HEK293 (cell line): ENCODE data around the gene ZNF593.

Experiments used
- BCL6B ChIP-seq: fragments of 450-650 bp; formaldehyde crosslinking; IDR thresholded peaks from 2 replicates; pipeline ENCODE4 v1.5.1; 2017; ENCODE audit warnings: missing biosample characterization, missing genetic modification characterization
- ELK4 ChIP-seq: IDR thresholded peaks from 2 replicates; pipeline ENCODE4 v1.6.1; 2011; ENCODE audit warnings: mild to moderate bottlenecking, low read depth, low read length, borderline replicate concordance
- FEZF1 ChIP-seq: fragments of 450-650 bp; formaldehyde crosslinking; IDR thresholded peaks from 2 replicates; pipeline ENCODE4 v1.5.1; 2016; ENCODE audit warnings: missing biosample characterization, missing genetic modification characterization
- KLF17 ChIP-seq: fragments of 450-650 bp; formaldehyde crosslinking; IDR thresholded peaks from 2 replicates; pipeline ENCODE4 v1.5.1; 2016; ENCODE audit warnings: missing biosample characterization, missing genetic modification characterization
- SALL2 ChIP-seq: fragments of 450-650 bp; formaldehyde crosslinking; IDR thresholded peaks from 2 replicates; pipeline ENCODE4 v1.5.0; 2017; ENCODE audit warnings: missing biosample characterization, mild to moderate bottlenecking, missing genetic modification characterization, borderline replicate concordance
- SP3 ChIP-seq: fragments of 450-650 bp; formaldehyde crosslinking; IDR thresholded peaks from 2 replicates; pipeline ENCODE4 v1.5.1; 2016; ENCODE audit warnings: missing biosample characterization, missing genetic modification characterization
- TRIM28 ChIP-seq: IDR thresholded peaks from 2 replicates; pipeline ENCODE4 v1.6.1; 2011; ENCODE audit warnings: low read length, control low read depth, borderline replicate concordance
- TSHZ1 ChIP-seq: fragments of 450-650 bp; formaldehyde crosslinking; IDR thresholded peaks from 2 replicates; pipeline ENCODE4 v1.5.1; 2016; ENCODE audit warnings: missing biosample characterization, missing genetic modification characterization, borderline replicate concordance
- YY1 ChIP-seq: fragments of 450-650 bp; formaldehyde crosslinking; IDR thresholded peaks from 2 replicates; pipeline ENCODE4 v1.5.1; 2018; ENCODE audit warnings: missing biosample characterization, missing genetic modification characterization
- ZBTB6 ChIP-seq: fragments of 450-650 bp; formaldehyde crosslinking; IDR thresholded peaks from 2 replicates; pipeline ENCODE4 v1.5.1; 2017; ENCODE audit warnings: missing biosample characterization, missing genetic modification characterization
- ZFP69B ChIP-seq: fragments of 450-650 bp; formaldehyde crosslinking; IDR thresholded peaks from 2 replicates; pipeline ENCODE4 v1.5.1; 2016; ENCODE audit warnings: missing biosample characterization, missing genetic modification characterization
- ZNF114 ChIP-seq: fragments of 450-650 bp; formaldehyde crosslinking; IDR thresholded peaks from 2 replicates; pipeline ENCODE4 v1.5.0; 2017; ENCODE audit warnings: missing biosample characterization, missing genetic modification characterization
- ZNF19 ChIP-seq: fragments of 450-650 bp; formaldehyde crosslinking; IDR thresholded peaks from 2 replicates; pipeline ENCODE4; 2016; ENCODE audit warnings: missing biosample characterization, missing genetic modification characterization, low read depth
- ZNF274 ChIP-seq, 2 experiments: fragments of 200-500 bp in 1 of 2; fragments of 450-650 bp in 1 of 2; sonication (Bioruptor generic) in 1 of 2; formaldehyde crosslinking in 1 of 2; IDR thresholded peaks; 2 replicates each; pipeline versions ENCODE4 v1.5.1 to v1.6.1; 2014 to 2016; ENCODE audit warnings: borderline replicate concordance in 1 of 2, inconsistent platforms in 1 of 2, low read length in 1 of 2, missing biosample characterization in 1 of 2, missing genetic modification characterization in 1 of 2
- ZNF391 ChIP-seq: fragments of 450-650 bp; formaldehyde crosslinking; IDR thresholded peaks from 2 replicates; pipeline ENCODE4 v1.5.1; 2016; ENCODE audit warnings: low read depth, missing biosample characterization, missing genetic modification characterization, borderline replicate concordance
- ZNF518A ChIP-seq: fragments of 450-650 bp; formaldehyde crosslinking; conservative IDR thresholded peaks from 2 replicates; pipeline ENCODE4 v1.5.1; 2016; ENCODE audit warnings: low read depth, missing biosample characterization, missing genetic modification characterization
- ZNF530 ChIP-seq: fragments of 450-650 bp; formaldehyde crosslinking; IDR thresholded peaks from 2 replicates; pipeline ENCODE4 v1.5.1; 2016; ENCODE audit warnings: low read depth, missing biosample characterization, missing genetic modification characterization
- ZNF549 ChIP-seq: fragments of 450-650 bp; IDR thresholded peaks from 2 replicates; pipeline ENCODE4 v1.5.1; 2018; ENCODE audit warnings: missing biosample characterization, missing genetic modification characterization, mild to moderate bottlenecking, inconsistent platforms, moderate library complexity
- ZNF555 ChIP-seq: fragments of 450-650 bp; formaldehyde crosslinking; conservative IDR thresholded peaks from 2 replicates; pipeline ENCODE4 v1.5.1; 2017; ENCODE audit warnings: missing biosample characterization, mild to moderate bottlenecking, missing genetic modification characterization, inconsistent platforms
- ZNF558 ChIP-seq: fragments of 450-650 bp; formaldehyde crosslinking; IDR thresholded peaks from 2 replicates; pipeline ENCODE4 v1.5.1; 2016; ENCODE audit warnings: missing biosample characterization, missing genetic modification characterization
- ZNF704 ChIP-seq: fragments of 450-650 bp; formaldehyde crosslinking; IDR thresholded peaks from 2 replicates; pipeline ENCODE4 v1.5.1; 2016; ENCODE audit warnings: missing biosample characterization, missing genetic modification characterization
- ZNF777 ChIP-seq: fragments of 450-650 bp; formaldehyde crosslinking; IDR thresholded peaks from 2 replicates; pipeline ENCODE4 v1.5.1; 2017; ENCODE audit warnings: missing biosample characterization, missing genetic modification characterization, borderline replicate concordance
- ZXDB ChIP-seq: fragments of 450-650 bp; formaldehyde crosslinking; IDR thresholded peaks from 2 replicates; pipeline ENCODE4 v1.5.1; 2016; ENCODE audit warnings: missing biosample characterization, missing genetic modification characterization

Gene ZNF593

GRCh38 chr1:26169669-26170471 is at the start of gene ZNF593 (continued):
- peak; percentile 43 for TF ChIP-seq ZNF518A (tag by site-specific recombination)
- TF ChIP-seq ZNF530 (tag by site-specific recombination), result no peak
- TF ChIP-seq YY1 (tag by site-specific recombination), result peak; percentile 53; the same call in 1 of the 2 replicates
- no peak for TF ChIP-seq TRIM28
- TF ChIP-seq ZNF274 (IDR thresholded peaks at IDR 0.05; ENCODE audit: low read length), result no peak
- TF ChIP-seq ZNF274 (tag by site-specific recombination; IDR thresholded peaks at IDR 0.05; ENCODE audit: borderline replicate concordance), result no peak
- no peak for TF ChIP-seq ZNF777 (tag by site-specific recombination)
- TF ChIP-seq SALL2 (tag by site-specific recombination), result 0 out of 2 replicates have a peak, but pooled peaks have one; percentile 29
- TF ChIP-seq ZNF555, result no peak
- no peak; the same call in 1 of the 2 replicates for TF ChIP-seq ELK4
- TF ChIP-seq ZBTB6 (tag by site-specific recombination), result peak; percentile 76
- TF ChIP-seq ZNF558, result no peak
- TF ChIP-seq ZNF391 (tag by site-specific recombination), result peak; percentile 87; the same call in 1 of the 2 replicates
- peak; percentile 32; the same call in 1 of the 2 replicates for TF ChIP-seq BCL6B (tag by site-specific recombination)
- TF ChIP-seq ZNF704 (tag by site-specific recombination), result peak; percentile 67; the same call in 1 of the 2 replicates
- peak; percentile 84 for TF ChIP-seq TSHZ1 (tag by site-specific recombination)
- TF ChIP-seq ZNF19, result no peak
- TF ChIP-seq SP3, result peak; percentile 69
- no peak for TF ChIP-seq ZNF549
- no peak for TF ChIP-seq ZNF114
- TF ChIP-seq ZFP69B (tag by site-specific recombination), result peak; percentile 80
- peak; percentile 92 for TF ChIP-seq ZXDB (tag by site-specific recombination)
- TF ChIP-seq FEZF1, result peak; percentile 33; the same call in 1 of the 2 replicates
- TF ChIP-seq KLF17 (tag by site-specific recombination), result peak; percentile 98
